Measurements from ENCODE around the gene RNF41. TPM values are rescaled to one million over a fixed set of nuclear protein-coding genes. Genes with fewer than 3 reads are reported as not detected.
"Not testable (repeated sequence)": the region's sequence is repeated elsewhere in the genome, so short reads cannot be mapped to it uniquely, and the experiment has no call there.

Gene RNF41
- total RNA-seq, 1 donor from 2014 or later, result 140 TPM

DNA sequence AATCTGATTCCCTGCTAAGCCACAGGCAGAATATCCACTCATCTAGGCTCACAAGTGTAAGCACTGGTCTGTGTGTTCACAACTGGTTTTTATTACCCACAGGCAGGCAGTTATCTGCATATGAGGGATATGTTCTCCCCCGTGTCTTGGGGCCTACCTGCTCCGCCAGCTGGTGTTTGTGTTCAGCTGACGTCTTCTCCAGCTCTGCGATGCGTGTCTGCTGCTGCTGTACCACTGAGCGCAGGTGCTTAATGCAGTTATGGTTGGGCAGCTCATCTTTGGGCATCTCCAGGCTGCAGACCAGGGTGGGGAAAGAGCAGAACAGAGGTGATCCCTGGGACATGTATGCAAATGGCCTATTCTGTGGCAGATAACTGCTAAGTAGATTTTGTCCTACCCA is 13.7 kb downstream of the RNF41 start:
- no peak for DNase-seq (ENCODE audit: low read depth)

DNA sequence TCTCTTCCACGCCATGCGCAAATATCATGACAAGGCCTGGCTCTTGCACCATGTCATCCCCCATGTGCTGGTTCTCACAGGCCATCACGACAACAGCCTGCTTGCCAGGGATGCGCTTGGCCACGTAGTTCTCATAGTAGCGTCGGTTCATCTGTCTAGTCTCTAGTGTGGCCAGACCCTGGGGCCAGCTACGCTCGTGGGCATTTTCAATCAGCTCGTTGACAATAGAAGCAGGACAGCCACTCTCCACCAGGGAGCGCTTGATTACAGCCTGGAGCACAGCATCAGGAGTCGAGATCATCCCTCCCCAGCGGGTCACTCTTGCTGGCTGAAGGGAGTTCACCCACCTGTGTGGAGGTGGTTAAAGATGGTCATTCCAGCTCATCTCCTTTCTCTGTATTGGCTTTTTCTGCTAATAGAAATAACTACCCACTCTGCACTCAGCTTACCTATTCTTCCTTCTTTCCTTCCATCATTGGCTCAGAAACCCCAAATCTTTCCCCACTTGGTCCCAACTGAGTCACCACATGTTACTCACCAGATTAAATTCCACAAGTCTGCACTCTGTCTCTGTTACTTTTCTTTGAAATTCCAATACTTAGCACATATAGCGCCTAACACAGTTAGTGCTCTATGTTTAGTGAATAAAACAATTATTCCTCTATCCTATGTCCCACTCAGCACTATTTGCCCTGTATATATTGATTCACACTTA is 15.1 kb downstream of the RNF41 start:
- peak; percentile 45 for DNase-seq (ENCODE audit: low read depth)

DNA sequence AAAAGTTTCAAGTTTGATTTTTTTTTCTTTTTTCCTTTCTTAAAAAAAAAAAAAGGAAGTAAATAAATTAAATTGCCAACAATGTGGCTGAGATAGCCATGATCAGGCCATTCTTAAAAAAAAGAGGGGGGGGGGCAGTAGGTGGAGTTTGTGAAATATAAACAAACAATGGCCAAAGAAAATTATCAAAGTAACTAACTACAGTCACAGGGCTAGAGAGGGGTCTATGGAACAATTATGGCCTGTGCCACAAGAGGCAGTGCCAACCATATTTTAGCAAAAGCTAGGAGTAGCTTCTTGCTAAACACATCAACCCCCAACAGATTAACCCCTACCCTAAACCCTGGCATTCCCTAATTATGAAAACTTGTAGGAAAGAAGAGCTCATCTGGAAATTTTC is 16.3 kb downstream of the RNF41 start:
- DNase-seq (ENCODE audit: low read depth), result no peak

DNA sequence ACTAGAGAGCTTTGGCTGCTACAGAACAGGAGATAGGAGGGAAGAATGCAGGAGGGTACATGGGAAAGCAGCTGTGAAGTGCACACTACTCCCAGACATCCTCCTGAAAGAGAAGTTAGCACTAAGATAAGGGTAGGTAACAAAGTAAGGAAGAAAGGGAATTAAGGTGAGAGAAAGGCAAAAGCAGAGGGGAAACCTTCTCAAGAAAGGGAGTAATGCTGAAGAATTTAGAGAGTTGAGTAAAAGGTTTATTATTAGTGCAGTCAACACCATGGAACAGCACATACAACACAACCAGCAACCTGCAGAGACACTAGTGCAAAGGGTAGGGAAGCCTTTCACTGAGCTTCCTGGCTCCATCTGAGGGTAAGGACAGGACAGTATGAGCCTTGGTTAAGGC is 17.4 kb downstream of the RNF41 start:
- no peak for DNase-seq (ENCODE audit: low read depth)

DNA sequence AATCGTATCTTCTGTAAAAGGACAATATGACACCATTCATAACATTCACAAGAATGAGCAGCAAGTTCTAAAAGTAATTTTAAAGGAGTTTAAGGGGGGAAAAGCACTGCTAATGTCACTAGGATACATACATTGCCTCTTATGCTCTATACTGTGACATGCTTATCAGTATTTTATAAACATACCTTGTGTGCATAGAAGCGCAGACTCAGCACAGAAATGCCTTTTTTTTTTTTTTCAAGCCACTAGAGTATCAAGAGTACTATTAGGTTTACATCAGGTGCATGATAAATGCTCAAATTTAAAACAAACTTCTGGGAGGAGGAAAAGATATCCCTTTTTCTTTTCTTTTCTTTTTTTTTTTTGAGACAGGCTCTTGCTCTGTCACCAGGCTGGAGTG is 18.9 kb downstream of the RNF41 start:
- no peak for DNase-seq (ENCODE audit: low read depth)

DNA sequence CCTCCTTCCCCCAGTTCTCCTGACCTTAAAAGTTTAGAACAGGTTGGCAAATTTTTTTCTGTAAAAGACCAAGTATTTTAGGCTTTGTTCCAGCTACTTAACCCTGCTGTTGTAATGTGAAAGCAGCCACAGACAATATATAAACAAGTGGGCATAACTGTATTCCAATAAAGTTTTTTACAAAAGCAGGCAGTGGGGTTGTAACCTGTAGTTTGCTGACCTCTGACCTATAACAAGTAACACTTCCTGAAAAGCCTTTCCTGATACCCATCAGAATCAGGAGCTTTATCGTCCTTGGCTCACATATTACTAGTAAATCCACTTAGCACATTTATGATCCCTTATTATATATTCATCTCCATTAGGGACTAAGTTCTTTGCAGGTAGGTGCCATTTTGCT is 19.4 kb downstream of the RNF41 start:
- DNase-seq (ENCODE audit: low read depth), result no peak

DNA sequence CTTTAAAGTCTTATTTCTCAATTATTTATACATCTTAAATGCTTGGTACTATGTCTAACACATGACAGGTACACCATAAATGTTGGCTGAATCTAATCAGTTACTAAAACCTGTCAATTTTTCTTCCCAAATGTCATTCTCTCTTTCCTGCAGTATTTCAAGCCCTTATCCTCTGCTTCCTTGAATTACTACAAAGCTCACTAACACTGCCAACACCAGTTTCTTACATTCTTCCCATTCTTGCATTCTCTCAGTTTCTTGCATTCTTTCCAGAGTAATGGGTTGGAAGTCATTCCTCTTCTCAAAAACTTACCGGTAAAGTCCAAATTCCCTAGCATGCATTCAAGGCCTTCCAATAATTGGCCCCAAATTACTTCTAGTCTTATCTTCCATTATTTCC is 22.9 kb downstream of the RNF41 start:
- no peak for DNase-seq (ENCODE audit: low read depth)

DNA sequence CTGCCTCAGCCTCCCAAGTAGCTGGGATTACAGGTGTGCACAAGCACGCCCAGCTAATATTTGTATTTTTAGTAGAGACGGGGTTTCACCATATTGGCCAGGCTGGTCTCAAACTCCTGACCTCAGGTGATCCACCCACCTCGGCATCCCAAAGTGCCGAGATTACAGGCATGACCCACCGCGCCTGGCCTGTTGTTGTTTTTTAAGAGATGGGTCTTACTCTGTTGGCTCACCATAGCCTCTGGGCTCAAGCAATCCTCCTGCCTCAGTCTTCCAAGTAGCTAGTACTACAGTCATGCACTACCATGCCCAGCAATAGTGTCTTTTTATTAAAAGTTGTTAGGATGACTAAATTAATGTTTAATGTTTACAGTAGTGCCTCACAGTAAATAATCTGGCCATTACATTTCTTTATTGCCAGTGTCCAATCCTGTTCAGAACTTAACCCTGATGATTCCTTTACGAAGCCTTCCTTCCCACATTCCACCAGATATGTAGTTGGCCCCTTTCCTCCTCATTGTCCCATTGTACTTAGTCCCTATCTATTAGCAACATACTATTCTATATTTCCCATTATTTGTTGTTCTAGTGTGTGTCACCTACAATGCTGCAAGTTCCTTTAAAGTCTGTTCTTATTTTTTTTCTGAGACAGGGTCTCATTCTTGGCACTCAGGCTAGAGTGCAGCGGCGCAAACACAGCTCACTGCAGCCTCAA is 23.6 kb downstream of the RNF41 start:
- no peak for DNase-seq (ENCODE audit: low read depth)

DNA sequence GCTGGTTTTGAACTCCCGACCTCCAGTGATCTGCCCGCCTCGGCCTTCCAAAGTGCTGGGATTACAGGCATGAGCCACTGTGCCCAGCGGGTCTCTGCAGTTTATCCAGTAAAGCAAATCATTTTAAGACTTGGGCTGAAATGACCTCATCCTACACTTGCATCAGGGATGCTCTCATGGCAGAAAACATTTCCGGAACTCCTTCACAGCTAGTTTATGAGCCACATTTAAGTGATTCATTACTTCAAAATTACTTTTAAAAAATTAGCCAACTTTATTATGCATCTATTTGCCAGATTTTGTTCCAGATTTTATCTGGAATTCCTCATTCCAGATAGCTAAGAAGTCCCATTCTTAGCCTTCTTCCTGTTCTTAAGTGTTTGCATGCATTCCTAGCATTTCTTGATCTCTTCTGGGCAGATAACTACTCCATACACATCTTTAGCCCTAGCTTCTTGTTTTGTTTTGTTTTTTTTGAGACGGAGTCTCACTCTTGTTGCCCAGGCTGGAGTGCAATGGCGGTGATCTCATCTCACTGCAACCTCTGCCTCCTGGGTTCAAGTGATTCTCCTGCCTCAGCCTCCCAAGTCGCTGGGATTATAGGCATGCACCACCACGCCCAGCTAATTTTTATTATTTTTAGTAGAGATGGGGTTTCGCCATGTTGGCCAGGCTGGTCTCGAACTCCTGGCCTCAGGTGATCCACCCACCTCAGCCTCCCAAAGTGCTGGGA is 24.7 kb downstream of the RNF41 start:
- DNase-seq (ENCODE audit: low read depth), result not testable (repeated sequence)

DNA sequence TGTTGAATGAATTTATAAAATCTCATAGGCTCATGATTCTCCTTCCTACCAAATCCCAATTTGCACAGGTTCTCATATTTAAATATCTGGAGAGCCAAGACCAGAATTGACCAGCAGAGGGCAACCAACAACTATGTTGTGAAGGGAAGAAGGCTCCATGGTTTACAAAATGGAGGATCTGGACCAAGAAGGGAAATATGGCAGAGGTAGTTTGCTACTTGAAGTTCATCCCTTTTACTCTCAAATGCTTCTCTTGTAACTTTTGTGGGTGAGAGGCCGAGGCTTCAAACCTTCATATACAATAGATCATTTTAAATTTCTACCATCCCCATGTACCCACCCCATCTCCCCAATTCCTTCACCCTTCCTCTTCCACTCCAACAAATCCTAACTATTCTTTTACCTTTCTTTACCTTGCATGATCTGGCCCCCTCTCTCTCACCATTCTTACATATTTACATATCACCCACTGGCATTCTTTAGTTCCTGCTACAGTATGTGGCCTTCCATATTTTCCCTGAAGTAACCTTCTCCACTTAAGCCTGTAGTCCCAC is 28.6 kb downstream of the RNF41 start:
- DNase-seq (ENCODE audit: low read depth), result peak; percentile 85

DNA sequence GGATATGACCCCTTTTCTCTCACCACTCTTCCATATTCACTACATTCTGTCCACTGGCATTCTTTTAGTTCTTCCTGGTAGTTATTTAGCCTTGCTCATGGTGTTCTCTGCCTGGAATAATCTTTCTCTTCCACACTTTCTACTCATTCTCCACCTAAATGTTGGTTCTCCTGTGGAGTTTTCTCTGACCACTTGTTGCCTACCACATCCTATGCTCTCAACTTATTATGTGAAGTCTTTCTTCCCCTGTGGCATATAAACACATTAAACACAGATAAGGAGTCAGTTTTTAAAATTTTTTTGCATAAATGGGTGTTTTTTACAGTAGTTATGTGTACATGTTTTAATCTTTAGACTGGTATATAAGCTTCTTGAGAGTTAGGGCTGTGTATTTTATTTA is 29.1 kb downstream of the RNF41 start:
- no peak for DNase-seq (ENCODE audit: low read depth)

DNA sequence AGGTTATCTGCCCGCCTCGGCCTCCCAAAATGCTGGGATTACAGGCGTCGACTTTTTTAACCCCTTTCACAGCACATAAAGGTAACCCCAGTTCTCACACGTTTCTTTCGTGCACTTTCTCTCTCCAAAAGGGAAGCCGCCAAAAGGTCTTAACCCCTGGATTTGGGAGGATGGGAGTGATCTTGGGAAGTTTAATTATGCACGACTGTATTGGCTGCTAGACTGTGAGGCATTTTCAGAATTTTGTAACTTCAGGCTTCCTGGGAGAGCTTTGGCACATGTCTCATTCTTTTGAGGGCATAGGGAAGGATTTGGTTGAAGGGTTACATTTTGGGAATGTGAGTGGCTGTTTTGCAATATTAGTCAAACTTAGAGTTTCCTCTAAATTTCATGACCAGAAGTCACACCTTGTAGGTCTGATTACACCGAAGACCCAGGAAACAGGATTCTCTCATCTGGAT is 31.0 kb downstream of the RNF41 start:
- DNase-seq (ENCODE audit: low read depth), result peak; percentile 16

DNA sequence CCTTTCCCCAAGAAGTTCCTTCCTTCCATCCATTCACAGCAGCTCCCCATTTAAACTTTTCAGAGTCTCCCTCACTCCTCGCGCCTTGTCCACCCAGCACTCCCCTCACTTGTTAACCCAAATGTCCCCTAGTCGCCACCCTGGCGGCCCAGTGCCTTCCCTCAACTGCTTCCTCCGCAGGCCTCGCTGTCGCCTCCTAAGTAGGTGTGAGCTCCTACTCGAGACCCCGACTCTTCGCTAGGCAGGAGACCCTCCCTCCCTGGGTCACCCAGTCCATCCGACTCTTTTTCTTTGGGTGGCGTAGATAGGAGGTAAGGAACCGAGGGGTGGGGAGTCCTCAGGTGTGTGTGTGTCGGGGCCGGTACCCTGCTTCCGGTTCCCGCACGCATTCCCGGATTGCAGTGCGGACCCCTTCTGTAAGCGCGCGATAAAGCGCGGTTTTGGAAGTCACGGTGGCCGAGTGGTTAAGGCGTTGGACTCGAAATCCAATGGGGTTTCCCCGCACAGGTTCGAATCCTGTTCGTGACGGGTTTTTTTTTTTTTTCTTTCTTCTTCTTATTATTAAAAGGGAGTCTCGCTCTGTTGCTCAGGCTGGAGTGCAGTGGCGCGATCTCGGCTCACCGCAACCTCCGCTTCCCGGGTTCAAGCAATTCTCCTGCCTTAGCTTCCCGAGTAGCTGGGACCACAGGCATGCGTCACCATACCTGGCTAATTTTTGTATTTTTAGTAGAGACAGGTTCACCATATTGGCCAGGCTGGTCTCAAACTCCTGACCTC is 31.6 kb downstream of the RNF41 start:
- peak; percentile 72 for DNase-seq (ENCODE audit: low read depth)

DNA sequence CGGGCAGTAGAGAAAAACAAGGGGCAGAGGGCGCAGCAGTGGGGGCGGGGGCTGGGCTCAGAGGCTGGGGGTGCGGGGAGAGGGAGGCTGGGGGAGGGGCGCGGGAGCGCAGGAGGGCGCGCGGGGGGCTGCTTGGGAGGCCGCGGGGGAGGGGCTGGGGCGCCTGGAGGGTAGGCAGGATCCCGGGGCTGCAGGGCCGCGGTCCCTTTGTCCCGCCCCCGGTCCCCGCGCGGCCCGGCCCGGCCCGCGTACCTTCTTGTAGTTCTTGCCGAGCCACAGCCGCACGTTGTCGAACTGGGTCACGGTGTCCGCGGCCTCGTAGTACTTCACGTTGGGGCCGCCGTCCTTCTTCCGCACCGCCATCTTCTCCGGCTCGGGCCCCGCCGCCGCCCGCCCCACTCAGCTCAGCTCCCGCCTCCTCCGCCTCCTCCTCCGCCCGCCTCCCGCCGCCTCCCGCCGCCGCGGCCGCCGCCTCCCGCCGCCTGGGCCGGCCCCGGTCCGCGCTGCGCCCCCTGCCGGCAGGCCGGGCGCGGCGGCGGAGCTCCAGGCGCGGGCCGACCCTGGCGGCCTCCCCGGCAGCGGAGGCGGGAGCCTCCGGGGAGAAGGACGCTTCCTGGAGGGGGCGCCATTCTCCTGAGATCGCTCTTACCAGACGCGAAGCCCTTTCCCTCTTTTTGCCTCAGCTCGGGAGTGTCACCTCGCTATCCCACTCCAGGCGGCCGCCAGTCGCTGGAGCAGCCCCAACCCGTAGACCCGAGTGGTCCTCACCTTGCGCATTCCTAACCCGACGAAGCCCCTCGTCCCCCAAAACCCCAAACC is 32.4 kb downstream of the RNF41 start, which contains the start of gene SMARCC2:
TSS of gene SMARCC2 (minus strand) at position 385 of the 819 bp plus-strand sequence. CDS start at position 363, 22 bp downstream.
- DNase-seq (ENCODE audit: low read depth), result peak; percentile 71

DNA sequence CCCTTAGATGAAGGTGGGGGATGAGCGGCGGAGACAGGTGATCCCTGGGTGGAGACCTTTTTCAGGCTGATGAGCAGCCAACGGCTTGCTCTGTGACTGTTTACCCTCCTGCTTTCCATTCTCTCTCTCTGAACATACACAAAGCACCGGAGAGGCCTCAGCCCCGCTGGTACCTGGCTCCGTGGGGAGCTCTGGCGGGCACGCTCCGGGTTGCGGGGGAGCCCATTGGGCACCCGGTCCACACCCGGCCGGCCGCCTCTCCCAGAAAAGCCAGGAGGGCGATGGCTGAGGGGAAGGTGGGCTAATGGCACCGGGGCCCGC is 33.0 kb downstream of the RNF41 start:
- DNase-seq (ENCODE audit: low read depth), result no peak

DNA sequence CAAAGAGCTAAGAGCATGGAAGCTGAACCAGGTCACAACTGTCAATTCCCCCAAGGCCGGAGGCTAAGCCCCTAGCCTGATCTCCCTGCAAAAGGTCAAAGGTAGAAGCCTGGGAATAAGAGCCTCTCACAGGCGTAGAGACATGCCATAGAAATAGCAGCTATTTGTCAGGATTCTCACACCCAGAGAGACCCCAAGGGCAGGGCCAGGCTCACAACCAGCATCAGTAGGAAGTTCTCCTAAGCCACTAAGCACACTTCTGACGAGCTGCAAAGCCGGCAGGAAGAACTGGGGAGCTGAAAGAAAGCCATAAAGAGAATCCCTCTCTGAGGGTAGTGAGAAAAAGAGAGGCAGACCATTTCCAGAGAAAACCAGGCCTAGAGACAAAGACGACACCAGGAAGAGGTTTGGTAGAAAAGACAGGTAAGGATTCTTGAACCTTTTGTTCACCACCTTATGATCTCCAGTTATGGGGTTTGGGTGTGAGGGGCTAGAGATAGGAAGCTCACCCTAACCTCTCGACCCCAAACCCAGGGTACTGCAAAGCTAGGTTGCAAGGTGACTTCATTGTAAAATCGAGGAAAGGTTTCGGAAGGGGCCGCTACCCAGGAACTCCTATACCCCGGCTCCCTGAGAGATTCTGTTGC is 33.5 kb downstream of the RNF41 start:
- no peak for DNase-seq (ENCODE audit: low read depth)

DNA sequence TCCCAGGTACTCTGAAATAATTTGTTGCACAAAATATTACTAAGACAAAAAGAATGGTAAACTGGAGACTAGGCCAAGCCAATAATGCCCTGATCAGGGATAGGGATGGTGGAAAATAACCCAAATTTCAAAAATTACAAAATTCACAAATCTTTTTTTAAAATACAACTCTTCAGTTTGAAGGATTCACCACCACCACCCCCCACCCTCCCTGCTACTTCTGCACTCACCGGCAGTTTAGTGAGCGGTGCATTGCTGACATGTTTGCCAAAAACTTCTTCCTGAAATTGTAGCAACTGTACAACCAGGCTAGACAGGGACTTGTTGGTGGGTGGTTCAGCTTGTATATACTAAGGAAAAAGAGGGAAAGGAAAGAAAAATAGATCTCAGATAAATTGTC is 34.8 kb downstream of the RNF41 start:
- DNase-seq (ENCODE audit: low read depth), result no peak

DNA sequence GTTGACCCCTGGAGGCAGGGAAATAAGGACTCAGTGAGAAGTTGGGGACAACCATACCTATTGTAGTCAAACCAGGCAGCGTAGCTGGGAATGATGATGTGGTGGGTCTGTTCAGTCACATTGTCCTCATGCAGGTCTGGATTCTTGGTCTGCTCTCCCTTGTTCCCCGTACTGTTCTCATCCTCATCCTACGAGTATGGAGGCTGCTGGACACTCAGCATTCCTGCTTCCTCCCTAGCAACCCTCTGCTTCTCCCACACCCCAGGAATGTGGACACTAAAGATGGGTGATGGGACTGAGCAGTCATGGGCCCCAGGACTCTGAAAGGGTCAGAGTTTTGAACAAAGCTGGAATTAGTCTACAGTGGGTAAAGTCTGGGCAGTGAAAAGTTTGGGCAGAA is 43.4 kb downstream of the RNF41 start:
- DNase-seq (ENCODE audit: low read depth), result no peak

DNA sequence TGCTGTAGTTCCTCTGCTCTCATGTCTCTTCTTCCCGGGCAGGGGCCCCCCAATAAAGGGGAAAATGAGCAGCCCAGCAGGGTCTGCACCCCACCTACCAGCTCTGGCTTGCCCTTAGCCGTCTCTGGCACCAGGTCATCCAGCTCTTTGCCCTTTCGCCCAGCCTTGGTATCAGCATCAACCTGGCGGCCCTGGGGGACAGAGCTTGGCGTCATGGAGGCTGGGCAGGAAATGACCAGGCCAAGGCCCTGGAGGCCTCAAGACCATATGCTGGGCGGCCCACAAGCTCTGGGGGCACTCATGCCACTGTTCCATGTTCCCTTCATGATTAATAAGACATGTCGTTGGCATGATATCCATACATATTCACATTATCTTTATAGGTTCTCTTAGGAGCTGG is 48.9 kb downstream of the RNF41 start:
- DNase-seq (ENCODE audit: low read depth), result no peak

DNA sequence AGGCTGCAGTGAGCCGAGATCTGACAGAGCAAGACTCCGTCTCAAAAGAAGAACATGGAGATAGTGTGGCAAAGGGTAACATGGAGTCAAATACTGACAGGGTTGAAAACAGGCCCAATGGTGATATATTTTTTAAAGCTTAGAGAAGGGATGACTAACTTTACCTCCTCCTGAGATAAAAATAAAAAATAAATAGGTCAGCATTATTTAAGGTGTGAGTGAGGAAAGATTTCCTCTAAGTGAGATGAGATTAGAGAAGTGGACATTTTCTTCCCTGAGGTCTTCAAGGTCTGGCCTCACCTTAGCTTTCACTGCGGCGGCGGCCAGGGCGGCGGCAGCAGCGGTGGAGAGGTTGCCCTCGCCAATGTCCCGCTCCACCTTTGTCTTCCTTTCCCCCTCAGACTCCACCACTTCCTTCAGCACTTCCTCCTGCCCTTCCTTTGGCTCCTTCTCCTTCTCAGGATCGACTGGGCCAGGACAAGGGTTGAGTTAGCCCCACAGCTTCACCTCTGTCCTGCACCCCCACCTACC is 52.4 kb downstream of the RNF41 start:
- DNase-seq (ENCODE audit: low read depth), result no peak
